Neuron (in vitro differentiated cells): ENCODE results near the gene PCSK1N.
"Not testable (repeated sequence)": the region's sequence is repeated elsewhere in the genome, so short reads cannot be mapped to it uniquely, and the experiment has no call there.

Experiments
- H2AFZ ChIP-seq: one replicate; pipeline ENCODE4 v1.6.1; 2013; ENCODE audit warnings: low read depth, mild to moderate bottlenecking, inconsistent platforms, low read length, moderate library complexity
- H3K27me3 ChIP-seq: one replicate; pipeline ENCODE4 v1.6.1; 2013; ENCODE audit warnings: low read length; ENCODE audit not compliant: insufficient read depth
- H3K36me3 ChIP-seq: one replicate; pipeline ENCODE4 v1.6.1; 2013; ENCODE audit warnings: low read length; ENCODE audit not compliant: insufficient read depth
- H3K4me1 ChIP-seq: one replicate; pipeline ENCODE4 v1.6.1; 2013; ENCODE audit warnings: low read length; ENCODE audit not compliant: insufficient read depth
- H3K4me3 ChIP-seq: 2 replicates; pipeline ENCODE4 v1.5.1; 2013; ENCODE audit warnings: mild to moderate bottlenecking, low read length, moderate library complexity
- H3K9me3 ChIP-seq: one replicate; pipeline ENCODE4 v1.6.1; 2013; ENCODE audit warnings: low read length

The PCSK1N gene

GRCh38 chrX:48831909-48832291, 3.5 kb downstream of the PCSK1N start:
- Histone ChIP-seq H3K4me1 (peaks cover 6% of the 10 kb centered on the region), H3K4me3 (no peak overlapping the region), H3K27me3 (no peaks in the 10 kb centered on the region), H3K9me3 (no peaks in the 10 kb centered on the region), H3K36me3 (no peaks in the 10 kb centered on the region), H2AFZ (no peak overlapping the region)

- Histone ChIP-seq H3K4me1 (peaks cover 6% of the 10 kb centered on the region), H2AFZ (no peak overlapping the region), H3K9me3 (no peaks in the 10 kb centered on the region), H3K36me3 (no peaks in the 10 kb centered on the region), H3K4me3 (no peak overlapping the region), H3K27me3 (no peaks in the 10 kb centered on the region)
Observed at GRCh38 chrX:48831136-48831908, 4.1 kb downstream of the PCSK1N start.

- no peaks in the 10 kb centered on the region for H3K4me1 ChIP-seq
- H3K36me3 ChIP-seq = peaks cover 11% of the 10 kb centered on the region
- no peak overlapping the region for H2AFZ ChIP-seq
- H3K4me3 ChIP-seq = no peak overlapping the region
- H3K9me3 ChIP-seq = peaks cover 7% of the 10 kb centered on the region
- no peaks in the 10 kb centered on the region for H3K27me3 ChIP-seq
Observed at GRCh38 chrX:48829016-48829735, 6.2 kb downstream of the PCSK1N start.

DNA sequence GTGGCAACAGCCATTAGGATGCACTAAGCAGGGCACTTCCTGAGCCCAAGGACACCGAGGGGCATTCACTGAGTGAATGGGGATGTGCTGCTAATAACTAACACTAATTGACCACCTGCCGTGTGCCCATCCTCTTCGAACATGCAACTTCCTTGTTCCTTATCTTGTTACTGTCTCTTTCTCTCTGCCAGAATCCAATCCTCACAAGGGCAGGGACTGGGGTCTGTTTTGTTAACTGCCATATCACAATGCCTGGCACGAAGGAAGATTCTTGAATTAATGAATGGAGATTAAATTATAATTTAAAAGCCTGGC, 7.8 kb downstream of the PCSK1N start:
- no peak overlapping the region for H2AFZ ChIP-seq
- H3K9me3 ChIP-seq = peaks cover 7% of the 10 kb centered on the region
- peaks cover 18% of the 10 kb centered on the region for H3K36me3 ChIP-seq
- H3K4me1 ChIP-seq = no peaks in the 10 kb centered on the region
- H3K27me3 ChIP-seq = no peaks in the 10 kb centered on the region
- no peak overlapping the region for H3K4me3 ChIP-seq

- Histone ChIP-seq H3K36me3 (peaks cover 21% of the 10 kb centered on the region), H3K27me3 (no peaks in the 10 kb centered on the region), H3K4me3 (no peak overlapping the region), H2AFZ (no peak overlapping the region), H3K4me1 (no peaks in the 10 kb centered on the region), H3K9me3 (peaks cover 7% of the 10 kb centered on the region)
Observed at GRCh38 chrX:48826876-48827653, 8.3 kb downstream of the PCSK1N start.

- peaks cover 22% of the 10 kb centered on the region for H3K36me3 ChIP-seq
- no peaks in the 10 kb centered on the region for H3K27me3 ChIP-seq
- H3K9me3 ChIP-seq = peaks cover 7% of the 10 kb centered on the region
- H3K4me1 ChIP-seq = no peaks in the 10 kb centered on the region
- H3K4me3 ChIP-seq = no peak within 1 kb of the TSS
- no peak within 1 kb of the TSS for H2AFZ ChIP-seq
Observed at GRCh38 chrX:48826135-48826875, 9.1 kb downstream of the PCSK1N start, which contains the start of gene ERAS. TSS of gene ERAS (plus strand) at chrX:48826513. CDS start at chrX:48829124, 2,611 bp downstream.

- peaks cover 31% of the 10 kb centered on the region for H3K36me3 ChIP-seq
- H3K27me3 ChIP-seq = no peaks in the 10 kb centered on the region
- H3K4me1 ChIP-seq = no peaks in the 10 kb centered on the region
- no peak overlapping the region for H2AFZ ChIP-seq
- H3K4me3 ChIP-seq = no peak overlapping the region
- peaks cover 7% of the 10 kb centered on the region for H3K9me3 ChIP-seq
Observed at GRCh38 chrX:48824066-48824465, 11.3 kb downstream of the PCSK1N start.

- H2AFZ ChIP-seq = no peak overlapping the region
- no peaks in the 10 kb centered on the region for H3K4me1 ChIP-seq
- peaks cover 7% of the 10 kb centered on the region for H3K9me3 ChIP-seq
- no peaks in the 10 kb centered on the region for H3K27me3 ChIP-seq
- H3K36me3 ChIP-seq = peaks cover 36% of the 10 kb centered on the region
- H3K4me3 ChIP-seq = no peak overlapping the region
Observed at GRCh38 chrX:48823053-48823452, 12.4 kb downstream of the PCSK1N start.

DNA sequence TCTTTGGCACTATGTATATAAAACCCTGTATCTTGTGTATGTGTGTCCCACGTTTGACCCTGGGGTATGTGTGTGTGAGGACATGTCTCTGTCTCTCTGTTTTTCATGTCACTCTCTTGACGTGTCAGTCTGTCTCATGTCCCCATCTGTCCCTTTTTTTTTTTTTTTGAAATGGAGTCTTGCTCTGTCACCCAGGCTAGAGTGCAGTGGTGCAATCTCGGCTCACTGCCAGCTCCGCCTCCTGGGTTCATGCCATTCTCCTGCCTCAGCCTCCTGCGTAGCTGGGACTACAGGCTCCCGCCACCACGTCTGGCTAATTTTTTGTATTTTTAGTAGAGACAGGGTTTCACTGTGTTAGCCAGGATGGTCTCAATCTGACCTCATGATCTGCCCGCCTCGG, 16.0 kb downstream of the PCSK1N start:
- H3K4me3 ChIP-seq, H3K4me1 ChIP-seq, H3K27me3 ChIP-seq, H3K9me3 ChIP-seq, H2AFZ ChIP-seq: not testable (repeated sequence)
- H3K36me3 ChIP-seq = peaks cover 35% of the 10 kb centered on the region

DNA sequence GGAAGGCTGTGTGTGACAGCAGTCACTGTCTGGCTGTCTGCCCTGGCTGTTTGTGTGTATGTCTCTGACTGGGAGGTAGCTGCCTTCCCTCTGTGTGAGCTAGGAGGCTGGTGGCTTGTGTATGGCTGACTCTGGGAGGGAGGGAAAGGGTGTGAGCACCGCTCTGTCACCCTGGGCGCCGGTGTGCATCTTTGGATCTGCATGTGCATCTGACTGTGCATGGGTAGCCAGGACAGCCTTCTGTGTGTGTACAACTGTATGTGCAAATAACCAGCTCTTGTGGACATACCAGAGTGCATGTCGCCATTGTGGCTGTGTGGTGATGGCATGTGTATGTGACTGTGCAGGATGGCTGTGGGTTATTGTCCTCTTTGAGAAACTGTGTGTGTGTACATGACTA, 16.5 kb downstream of the PCSK1N start:
- H2AFZ ChIP-seq = no peak overlapping the region
- H3K27me3 ChIP-seq = no peaks in the 10 kb centered on the region
- H3K4me1 ChIP-seq = no peaks in the 10 kb centered on the region
- H3K4me3 ChIP-seq = no peak overlapping the region
- no peaks in the 10 kb centered on the region for H3K9me3 ChIP-seq
- H3K36me3 ChIP-seq = peaks cover 35% of the 10 kb centered on the region

DNA sequence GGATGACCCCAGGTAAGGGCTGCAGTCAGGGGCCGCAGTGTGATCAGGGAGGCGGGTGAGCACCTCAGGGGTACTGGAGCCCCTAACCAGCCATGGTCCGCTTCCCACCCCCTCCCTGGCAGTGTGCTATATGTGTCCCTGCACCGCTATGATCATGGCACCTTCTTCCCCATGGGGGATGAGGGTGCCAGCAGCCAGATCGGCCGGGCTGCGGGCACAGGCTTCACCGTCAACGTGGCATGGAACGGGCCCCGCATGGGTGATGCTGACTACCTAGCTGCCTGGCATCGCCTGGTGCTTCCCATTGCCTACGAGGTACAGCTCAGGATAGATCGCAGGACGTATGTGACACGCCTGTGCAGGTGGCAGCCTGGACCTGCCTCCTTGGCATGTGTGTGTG, 17.3 kb downstream of the PCSK1N start:
- H2AFZ ChIP-seq = no peak overlapping the region
- H3K27me3 ChIP-seq = no peaks in the 10 kb centered on the region
- no peaks in the 10 kb centered on the region for H3K9me3 ChIP-seq
- H3K36me3 ChIP-seq = peaks cover 36% of the 10 kb centered on the region
- H3K4me3 ChIP-seq = no peak overlapping the region
- H3K4me1 ChIP-seq = no peaks in the 10 kb centered on the region

GRCh38 chrX:48816014-48816810, 19.2 kb downstream of the PCSK1N start:
- no peak overlapping the region for H2AFZ ChIP-seq
- no peaks in the 10 kb centered on the region for H3K27me3 ChIP-seq

More at GRCh38 chrX:48816014-48816810, 19.2 kb downstream of the PCSK1N start:
- Histone ChIP-seq H3K9me3 (no peaks in the 10 kb centered on the region), H3K4me3 (no peak overlapping the region), H3K4me1 (no peaks in the 10 kb centered on the region), H3K36me3 (peaks cover 32% of the 10 kb centered on the region)
